IMR-90 (cell line): ENCODE results near the gene GRB2. TPM values are rescaled to one million over a fixed set of nuclear protein-coding genes. Genes with fewer than 3 reads are reported as not detected.

Source experiments
- ATAC-seq: fragments of 200-7000 bp; cut with Tn5 transposase; 2 replicates; pipeline ENCODE4 v1.9.1; 2020; ENCODE audit warnings: low read depth, mild to moderate bottlenecking, moderate library complexity
- BruUV-seq: library from RNA; stranded (reverse); fragments of 400-500 nt; replicated peaks from 2 replicates; lab custom pipeline; 2021; lab: Mats Ljungman, UMichigan
- CTCF ChIA-PET: fragments of 300-600 bp; formaldehyde crosslinking; extraction: SDS; loops from one replicate; lab custom pipeline; 2021; ENCODE audit warnings: antibody characterized with exemption; lab: Yijun Ruan, JAX
- POLR2A ChIA-PET: fragments of 300-600 bp; sonication (Branson Sonifier 250); formaldehyde crosslinking; loops from one replicate; lab custom pipeline; 2022; ENCODE audit warnings: antibody characterized with exemption; ENCODE audit not compliant: unreplicated experiment; lab: Charles Lee
- DNase-seq: peaks from one replicate; pipeline ENCODE4 v3.0.0; 2013
- H2AFZ ChIP-seq: replicated peaks from 2 replicates; pipeline ENCODE3; 2013; ENCODE audit warnings: low read length, mild to moderate bottlenecking; ENCODE audit not compliant: poor library complexity
- H2AK5ac ChIP-seq: 2 replicates; pipeline ENCODE4 v1.6.1; 2013; ENCODE audit warnings: low read depth, low read length, inconsistent platforms
- H2AK9ac ChIP-seq: replicated peaks from 2 replicates; pipeline ENCODE3; 2013; ENCODE audit warnings: mild to moderate bottlenecking, low read depth, low read length, moderate library complexity; ENCODE audit not compliant: poor library complexity
- H2BK120ac ChIP-seq: 2 replicates; pipeline ENCODE4 v1.6.1; 2013; ENCODE audit warnings: low read depth, low read length, inconsistent platforms
- H2BK15ac ChIP-seq: 3 replicates; pipeline ENCODE4 v1.6.1; 2013; ENCODE audit warnings: low read depth, low read length, inconsistent platforms
- H2BK20ac ChIP-seq: 2 replicates; pipeline ENCODE4 v1.6.1; 2013; ENCODE audit warnings: low read depth, mild to moderate bottlenecking, inconsistent platforms, low read length, moderate library complexity
- H2BK5ac ChIP-seq: 2 replicates; pipeline ENCODE4 v1.6.1; 2013; ENCODE audit warnings: mild to moderate bottlenecking, low read depth, low read length, inconsistent platforms; ENCODE audit not compliant: poor library complexity, severe bottlenecking
- H3K14ac ChIP-seq: replicated peaks from 2 replicates; pipeline ENCODE4 v1.6.1; 2013; ENCODE audit warnings: low read depth, low read length, inconsistent platforms
- H3K18ac ChIP-seq: 2 replicates; pipeline ENCODE4 v1.6.1; 2013; ENCODE audit warnings: low read depth, low read length, control low read depth
- H3K23ac ChIP-seq: 2 replicates; pipeline ENCODE4 v1.6.1; 2013; ENCODE audit warnings: low read depth, low read length, inconsistent platforms
- H3K27ac ChIP-seq: 2 replicates; pipeline ENCODE4 v1.5.1; 2013; ENCODE audit warnings: mild to moderate bottlenecking, control low read depth, low read length; ENCODE audit not compliant: insufficient read depth
- H3K27me3 ChIP-seq: 2 replicates; pipeline ENCODE4 v1.6.1; 2013; ENCODE audit warnings: low read length; ENCODE audit not compliant: control insufficient read depth, insufficient read depth
- H3K36me3 ChIP-seq: 2 replicates; pipeline ENCODE4 v1.6.1; 2013; ENCODE audit warnings: low read length, mixed read lengths; ENCODE audit not compliant: control insufficient read depth, insufficient read depth
- H3K4ac ChIP-seq: 2 replicates; pipeline ENCODE4 v1.6.1; 2013; ENCODE audit warnings: low read depth, low read length, inconsistent platforms
- H3K4me1 ChIP-seq: 2 replicates; pipeline ENCODE4 v1.6.1; 2013; ENCODE audit warnings: low read length, mixed read lengths; ENCODE audit not compliant: control insufficient read depth, insufficient read depth
- H3K4me2 ChIP-seq: 2 replicates; pipeline ENCODE4 v1.6.1; 2013; ENCODE audit warnings: low read depth, mild to moderate bottlenecking, control low read depth, low read length, moderate library complexity
- H3K4me3 ChIP-seq: 2 replicates; pipeline ENCODE4 v1.5.1; 2013; ENCODE audit warnings: low read depth, mild to moderate bottlenecking, control low read depth, low read length, moderate library complexity; ENCODE audit not compliant: insufficient read depth
- H3K56ac ChIP-seq: 2 replicates; pipeline ENCODE4 v1.6.1; 2013; ENCODE audit warnings: low read length, inconsistent platforms; ENCODE audit not compliant: insufficient read depth; ENCODE audit errors: extremely low read depth
- H3K79me1 ChIP-seq, 2 experiments: 2 replicates each; pipeline ENCODE4 v1.6.1; 2013; ENCODE audit warnings: low read length in 2 of 2, inconsistent platforms in 1 of 2, low read depth in 1 of 2
- H3K9ac ChIP-seq: 2 replicates; pipeline ENCODE4 v1.6.1; 2013; ENCODE audit warnings: low read depth, low read length, control low read depth
- H3K9me1 ChIP-seq: 2 replicates; pipeline ENCODE4 v1.6.1; 2013; ENCODE audit warnings: low read length, inconsistent platforms; ENCODE audit not compliant: insufficient read depth
- H3K9me3 ChIP-seq: 2 replicates; pipeline ENCODE4 v1.6.1; 2013; ENCODE audit warnings: low read length; ENCODE audit not compliant: control insufficient read depth, insufficient read depth
- H4K20me1 ChIP-seq: 2 replicates; pipeline ENCODE4 v1.6.1; 2013; ENCODE audit warnings: low read length, inconsistent platforms; ENCODE audit not compliant: insufficient read depth
- H4K5ac ChIP-seq: 2 replicates; pipeline ENCODE4 v1.6.1; 2013; ENCODE audit warnings: mild to moderate bottlenecking, low read depth, low read length, control low read depth
- H4K8ac ChIP-seq, 2 experiments: 2 replicates each; pipeline ENCODE4 v1.6.1; 2013; ENCODE audit warnings: low read depth in 2 of 2, low read length in 2 of 2, control low read depth in 1 of 2, inconsistent platforms in 1 of 2
- H4K91ac ChIP-seq: 2 replicates; pipeline ENCODE4 v1.6.1; 2013; ENCODE audit warnings: low read depth, low read length, inconsistent platforms; ENCODE audit not compliant: insufficient read depth
- MAZ ChIP-seq: IDR thresholded peaks from 2 replicates; pipeline ENCODE4 v1.6.1; 2012; ENCODE audit warnings: low read depth, mild to moderate bottlenecking, low read length, improper control_type of control experiment, moderate library complexity, borderline replicate concordance
- MXI1 ChIP-seq: IDR thresholded peaks from 2 replicates; pipeline ENCODE4 v1.6.1; 2012; ENCODE audit warnings: low read depth, mild to moderate bottlenecking, low read length, moderate library complexity, borderline replicate concordance
- POLR2A ChIP-seq: IDR thresholded peaks from 2 replicates; pipeline ENCODE4 v1.6.1; 2012; ENCODE audit warnings: mild to moderate bottlenecking, low read depth, low read length
- WGBS, 2 experiments: methylation state at CpG; one replicate each; pipeline versions ENCODE4 v1.1.5 to v1.1.7; 2013; ENCODE audit warnings: missing lambda C conversion rate in 2 of 2; ENCODE audit not compliant: insufficient read length in 1 of 2; ENCODE audit errors: extremely low coverage in 2 of 2; 5-methylcytosine and 5-hydroxymethylcytosine counted together
- dilution Hi-C: fragments of 300-500 bp; cut with HindIII; formaldehyde crosslinking; loops from one replicate; pipeline ENCODE4 v1.14.3; 2018; ENCODE audit warnings: low sequenced_read_pairs; ENCODE audit not compliant: unreplicated experiment
- in situ Hi-C: fragments of 300-500 bp; cut with MboI; formaldehyde crosslinking; loops from 3 replicates; pipeline ENCODE4 v1.14.3; 2019; ENCODE audit warnings: low sequenced_read_pairs, inconsistent platforms, mixed read lengths
- intact Hi-C: fragments of 100-400 bp; cut with micrococcal nuclease; formaldehyde crosslinking; loops from 2 replicates; pipeline ENCODE4 v1.10.0; 2022
- polyA plus RNA-seq, 3 experiments: library from polyadenylated mRNA; depleted of rRNA; stranded (reverse); fragments of >200 nt; gene quantifications; 2 replicates each; pipeline ENCODE4 v1.2.3, GENCODE V29; 2012; ENCODE audit warnings: low replicate concordance in 1 of 3
- total RNA-seq: library from RNA; depleted of rRNA; stranded (reverse); fragments of >200 nt; gene quantifications from 2 replicates; pipeline ENCODE4 v1.2.3, GENCODE V29; 2012
- TF ChIP-seq, protein P1 (sequence below): fragments of 150-350 bp; IDR thresholded peaks from 2 replicates; pipeline ENCODE4 v1.6.1; 2016; ENCODE audit warnings: low read depth, mild to moderate bottlenecking, low read length, moderate library complexity, borderline replicate concordance

Gene GRB2
- total and polyA plus RNA-seq, 2 of the 4 experiments (the other 2 are of a cell fraction) = 49.3 to 62.1 TPM

DNA sequence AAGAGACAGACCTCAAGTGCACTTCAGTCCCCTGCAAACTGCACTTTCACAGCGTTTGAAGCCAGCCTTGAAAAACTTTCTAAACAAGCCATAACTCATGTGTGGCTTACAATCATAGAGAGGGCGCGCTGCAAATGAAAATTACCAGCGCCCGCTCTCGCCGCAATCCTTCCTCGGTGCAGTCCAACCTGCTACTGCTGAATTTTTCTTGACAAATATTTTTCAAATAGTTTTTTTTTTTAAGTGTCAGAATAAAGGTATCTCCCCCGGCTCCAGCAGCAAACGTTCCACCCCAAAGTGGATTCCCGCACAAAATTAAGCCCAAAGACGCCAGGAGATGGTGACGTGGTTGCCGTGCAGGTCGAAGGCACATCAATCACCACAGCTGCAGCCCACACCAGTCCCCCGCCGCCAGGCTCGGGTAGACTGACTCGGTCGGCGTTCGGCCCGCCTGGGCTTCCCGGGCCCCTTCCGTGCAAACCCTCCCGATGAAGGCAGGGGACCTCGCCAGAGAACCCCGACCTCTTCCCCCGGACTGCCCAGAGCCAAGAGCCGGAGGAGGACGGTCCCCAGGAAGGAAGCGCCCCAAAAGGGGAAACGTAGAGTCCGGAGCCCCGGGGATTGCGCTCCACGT, 630 bp downstream of the GRB2 start:
- TF ChIP-seq MAZ (no peak), MXI1 (no peak), POLR2A (peak; percentile 16; the same call in 1 of the 2 replicates)
- TF ChIP-seq, protein P1, sequence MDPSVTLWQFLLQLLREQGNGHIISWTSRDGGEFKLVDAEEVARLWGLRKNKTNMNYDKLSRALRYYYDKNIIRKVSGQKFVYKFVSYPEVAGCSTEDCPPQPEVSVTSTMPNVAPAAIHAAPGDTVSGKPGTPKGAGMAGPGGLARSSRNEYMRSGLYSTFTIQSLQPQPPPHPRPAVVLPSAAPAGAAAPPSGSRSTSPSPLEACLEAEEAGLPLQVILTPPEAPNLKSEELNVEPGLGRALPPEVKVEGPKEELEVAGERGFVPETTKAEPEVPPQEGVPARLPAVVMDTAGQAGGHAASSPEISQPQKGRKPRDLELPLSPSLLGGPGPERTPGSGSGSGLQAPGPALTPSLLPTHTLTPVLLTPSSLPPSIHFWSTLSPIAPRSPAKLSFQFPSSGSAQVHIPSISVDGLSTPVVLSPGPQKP = no peak
- H2AFZ ChIP-seq = peak overlapping the region; percentile 95
- H4K8ac ChIP-seq = peak overlapping the region in 1 of 2 experiments; percentile 34; a peak in 1 of 4 replicates
- H3K14ac ChIP-seq = no peak overlapping the region; the same call in 1 of the 2 replicates
- peak overlapping the region; percentile 35; the same call in 1 of the 2 replicates for H3K56ac ChIP-seq
- peaks cover 0 to 32% of the 10 kb centered on the region in 2 experiments; a peak in 2 of 4 replicates for H3K79me1 ChIP-seq
- H3K9ac ChIP-seq = peak overlapping the region; percentile 69
- H3K9me3 ChIP-seq = no peaks in the 10 kb centered on the region
- H2BK5ac ChIP-seq = peak overlapping the region; percentile 78
- POLR2A ChIA-PET = no interaction called here
- no peak overlapping the region for H4K91ac ChIP-seq
- H2AK9ac ChIP-seq = peak overlapping the region; percentile 78
- H2BK20ac ChIP-seq = no peak overlapping the region
- WGBS, 2 experiments = 0% methylated on average over 11 of the region's 37 CpGs; no CpG with 5 or more reads in 1 of the 2 experiments
- CTCF ChIA-PET = interaction anchor here (0.5 to 1.5 kb wide), 3 partner anchors 23 to 115 kb away, joined by 3 to 6 read pairs (median 4); partner anchors contain the start of gene SLC25A19
- no TSS peak for BruUV-seq
- H3K27me3 ChIP-seq = no peaks in the 10 kb centered on the region; the same call in 1 of the 2 replicates
- H3K27ac ChIP-seq = peak overlapping the region; percentile 83
- no peak overlapping the region for H2AK5ac ChIP-seq
- 0 out of 2 replicates have a peak overlapping the region, but pooled peaks have one; percentile 43 for H3K4ac ChIP-seq
- dilution Hi-C loops = no loop called here
- ATAC-seq = peak; percentile 13
- H3K4me2 ChIP-seq = peak overlapping the region; percentile 96
- H3K9me1 ChIP-seq = no peaks in the 10 kb centered on the region
- H2BK15ac ChIP-seq = no peak overlapping the region
- H3K18ac ChIP-seq = no peak overlapping the region
- peaks cover 41% of the 10 kb centered on the region for H4K20me1 ChIP-seq
- H2BK120ac ChIP-seq = no peak overlapping the region
- intact Hi-C loops = loop anchor here (1.0 to 5.0 kb wide), 4 partner anchors 43 to 134 kb away; partner anchors contain the start of gene MIF4GD
- H4K5ac ChIP-seq = no peak overlapping the region
- DNase-seq = peak; percentile 52
- in situ Hi-C loops = loop anchor here (25.0 kb wide), 1 partner anchor 343 kb away; no protein-coding TSS in a partner anchor
- H3K23ac ChIP-seq = peak overlapping the region; percentile 57; the same call in 1 of the 2 replicates
- peaks cover 4% of the 10 kb centered on the region; the same call in 1 of the 2 replicates for H3K4me1 ChIP-seq
- no peaks in the 10 kb centered on the region; the same call in 1 of the 2 replicates for H3K36me3 ChIP-seq
- peak overlapping the region; percentile 83 for H3K4me3 ChIP-seq
